Measurements from ENCODE around the gene RUNX2.
A peak's percentile ranks its signal among the peaks of the same experiment; 100 is the strongest.

Gene RUNX2

DNA sequence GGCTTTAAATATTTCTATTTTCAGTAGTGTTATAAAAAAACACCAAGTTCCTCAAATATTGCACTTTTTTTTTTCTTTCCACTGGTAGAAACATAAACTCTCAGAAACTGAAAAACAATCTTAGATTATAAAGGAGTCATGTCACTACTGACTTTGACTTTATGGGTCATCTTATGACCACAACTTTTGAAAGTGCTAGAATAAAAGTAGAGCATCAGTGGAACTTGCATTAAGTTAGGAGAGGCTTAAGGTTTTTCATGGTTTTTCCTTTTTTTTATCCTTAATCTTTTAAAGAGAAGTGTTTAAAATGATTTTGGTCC is 106.2 kb downstream of the RUNX2 start:
- DNase-seq, result peak in 1 of 2 experiments; percentile 13

DNA sequence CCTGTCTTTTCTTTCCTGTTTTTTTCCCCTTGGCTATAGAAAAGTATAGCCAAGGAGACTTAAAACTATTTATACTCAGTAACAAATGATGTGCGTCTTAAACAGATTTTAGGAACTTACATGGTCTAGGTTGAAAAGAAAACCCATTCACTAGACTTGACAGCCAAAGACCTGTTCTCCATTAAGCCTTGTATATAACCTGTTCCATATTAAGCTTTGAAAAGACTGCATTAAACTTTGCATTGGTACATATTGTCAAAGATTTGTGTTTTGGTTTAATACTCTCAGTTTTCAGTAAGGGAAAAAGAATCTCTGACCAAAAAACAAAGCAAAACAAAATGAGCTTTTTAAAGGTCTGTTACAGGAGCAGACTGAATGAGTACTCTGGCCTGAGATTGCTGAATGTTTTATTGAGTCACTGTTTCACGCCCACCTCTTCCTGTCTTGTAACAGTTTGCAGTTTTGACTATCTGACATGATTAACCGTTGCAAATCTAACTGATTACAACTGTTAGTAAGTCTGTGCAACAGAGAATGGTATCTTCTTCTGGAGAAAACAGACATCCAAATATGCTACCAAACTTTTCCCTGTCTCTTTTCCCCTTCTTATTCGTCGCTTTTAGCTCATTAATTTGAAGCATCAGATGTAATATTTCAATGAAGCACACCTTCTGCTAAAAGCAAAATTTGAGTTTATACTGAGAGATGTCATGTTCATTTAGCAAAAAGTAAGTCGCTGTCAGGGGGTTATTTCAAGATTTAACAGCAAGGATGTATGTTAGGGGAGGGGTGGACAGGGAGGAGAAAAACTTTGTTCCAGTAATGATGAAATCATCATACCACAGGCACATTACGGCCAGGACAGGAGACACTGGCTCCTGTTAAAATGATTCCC is 108.7 kb downstream of the RUNX2 start:
- peak; percentile 87 to 90 for DNase-seq

DNA sequence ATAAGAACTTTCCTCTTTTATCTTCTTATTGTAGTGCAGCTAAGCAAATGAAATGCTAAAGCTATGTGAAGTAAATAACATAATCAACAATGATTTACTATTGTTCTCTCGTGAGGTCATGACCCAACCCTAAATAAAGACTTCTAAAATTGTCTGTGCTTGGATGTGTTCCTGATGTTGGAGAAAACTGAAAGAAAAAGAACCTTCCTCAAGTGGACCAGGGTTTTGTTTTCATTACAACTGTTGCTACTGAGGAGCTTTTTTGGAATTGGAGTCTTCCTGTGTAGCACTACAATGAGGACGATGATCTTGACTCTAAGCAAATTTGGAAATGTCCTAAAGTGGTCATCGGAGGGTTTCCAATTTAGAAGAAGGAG is 109.3 kb downstream of the RUNX2 start:
- DNase-seq, result no peak

DNA sequence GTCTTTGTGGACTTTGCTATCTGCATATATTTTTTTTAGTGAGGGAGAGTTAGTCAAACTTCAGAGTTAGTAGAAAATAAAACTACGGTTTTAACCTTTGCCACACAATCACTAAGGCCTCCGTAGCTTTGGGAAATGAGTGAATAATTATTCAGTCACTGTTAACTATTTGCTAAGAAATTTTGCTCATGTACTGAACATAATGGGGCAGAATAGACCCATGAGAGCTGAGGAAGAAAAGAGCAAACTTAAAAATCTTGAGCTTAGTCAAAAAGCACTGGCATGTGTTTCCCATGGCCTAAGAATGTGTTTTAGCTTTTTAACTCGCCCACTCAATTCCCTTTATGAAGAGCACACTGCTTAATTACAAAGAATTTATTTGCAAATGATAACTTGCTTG is 110.0 kb downstream of the RUNX2 start:
- no peak for DNase-seq

DNA sequence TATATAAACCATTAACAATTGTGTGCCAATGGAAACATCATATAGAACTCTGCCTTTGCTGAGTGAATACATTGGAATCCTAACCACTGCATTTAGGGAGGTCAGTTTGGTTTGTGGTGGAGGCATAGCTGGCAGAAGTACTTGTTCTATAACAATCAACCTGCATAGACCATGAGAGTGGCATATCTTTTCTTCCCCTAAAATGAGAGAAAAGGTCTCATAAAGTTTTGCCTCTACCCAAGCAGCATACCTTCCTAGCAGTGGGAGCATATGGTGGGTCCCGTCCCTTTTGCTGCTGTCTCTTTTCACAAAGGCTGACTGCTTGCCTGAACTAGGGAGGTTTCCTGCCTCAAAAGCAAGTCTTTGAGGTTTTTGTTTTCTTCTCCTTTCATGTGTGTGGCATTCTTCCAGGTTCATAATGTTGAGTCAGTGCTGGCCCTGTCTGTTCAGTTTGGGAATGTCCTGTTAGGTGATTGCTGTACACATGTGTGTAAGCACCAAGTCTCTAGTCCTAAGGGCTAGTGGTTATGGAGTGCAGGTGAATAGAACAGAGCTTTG is 110.8 kb downstream of the RUNX2 start:
- DNase-seq, result peak; percentile 34 to 49

DNA sequence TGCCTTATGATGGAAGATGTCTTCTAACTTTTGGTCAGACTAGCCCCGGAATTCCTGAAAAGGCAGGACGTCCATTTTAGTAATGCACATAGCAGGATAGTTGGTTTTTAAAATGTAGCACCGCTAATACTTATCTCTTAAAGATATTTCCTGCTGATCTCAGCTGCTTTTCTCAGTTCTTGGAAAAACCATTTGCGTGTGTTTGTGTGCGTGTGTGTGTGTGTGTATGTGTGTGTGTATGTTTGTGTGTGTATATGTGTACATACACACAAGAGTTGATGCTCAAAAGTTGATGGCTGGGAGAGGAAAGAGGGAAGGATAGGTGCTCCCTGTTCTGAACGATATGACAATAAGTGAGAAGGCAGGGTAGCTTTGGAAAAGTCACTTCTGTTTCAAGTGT is 111.3 kb downstream of the RUNX2 start:
- no peak for DNase-seq

DNA sequence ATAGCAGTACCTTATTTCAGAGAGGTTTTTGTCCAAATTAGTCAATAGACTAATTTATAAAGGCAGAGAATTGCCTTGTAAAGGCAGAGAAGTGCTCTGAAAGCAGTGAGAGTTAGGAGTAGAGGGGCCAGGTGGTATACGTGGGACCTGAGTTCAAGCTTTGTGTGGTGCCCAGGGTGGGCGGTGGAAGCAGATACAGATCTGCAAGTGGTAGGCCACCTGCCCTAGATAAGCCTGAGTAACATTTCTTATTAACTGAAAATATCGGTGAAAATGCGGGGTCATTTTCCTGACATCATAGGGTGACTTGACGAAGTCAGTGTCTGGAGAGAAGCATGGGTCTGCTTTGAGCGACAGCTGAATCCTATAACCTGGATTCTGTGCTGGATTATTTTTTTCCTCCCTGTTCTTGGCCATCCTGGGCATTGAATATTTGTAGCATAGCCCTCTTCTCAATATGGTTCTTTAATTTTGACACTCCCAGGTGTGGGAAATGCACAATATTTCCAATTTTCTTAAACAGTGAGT is 111.8 kb downstream of the RUNX2 start:
- no peak for DNase-seq

DNA sequence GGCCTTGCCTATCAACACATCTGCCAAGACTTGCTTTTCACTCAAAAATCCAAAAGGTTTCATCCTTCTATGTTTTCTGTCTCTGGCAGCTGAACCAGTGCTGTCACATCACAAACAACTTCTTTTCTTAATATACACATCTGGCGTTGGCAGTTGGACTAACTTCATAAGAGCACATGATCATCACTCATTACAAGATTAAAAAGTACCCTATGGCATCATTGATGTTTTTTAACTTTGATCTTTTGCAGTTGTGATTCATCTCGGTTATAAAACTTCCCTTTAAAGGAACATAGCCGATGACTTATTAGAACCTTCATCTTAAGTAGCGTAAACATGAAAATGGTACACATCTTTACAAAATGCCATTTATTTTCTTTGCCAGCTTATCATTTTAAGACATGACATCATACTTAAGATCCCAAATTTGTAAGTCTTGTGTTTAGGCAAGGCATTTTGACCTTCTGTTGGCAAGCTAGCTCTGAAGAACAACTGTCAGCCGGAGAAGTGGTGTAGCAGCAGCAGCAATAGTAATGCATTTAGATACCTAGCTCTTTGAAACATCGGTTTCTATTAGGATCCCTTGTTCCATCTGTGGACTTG is 113.8 kb downstream of the RUNX2 start:
- no peak for DNase-seq

DNA sequence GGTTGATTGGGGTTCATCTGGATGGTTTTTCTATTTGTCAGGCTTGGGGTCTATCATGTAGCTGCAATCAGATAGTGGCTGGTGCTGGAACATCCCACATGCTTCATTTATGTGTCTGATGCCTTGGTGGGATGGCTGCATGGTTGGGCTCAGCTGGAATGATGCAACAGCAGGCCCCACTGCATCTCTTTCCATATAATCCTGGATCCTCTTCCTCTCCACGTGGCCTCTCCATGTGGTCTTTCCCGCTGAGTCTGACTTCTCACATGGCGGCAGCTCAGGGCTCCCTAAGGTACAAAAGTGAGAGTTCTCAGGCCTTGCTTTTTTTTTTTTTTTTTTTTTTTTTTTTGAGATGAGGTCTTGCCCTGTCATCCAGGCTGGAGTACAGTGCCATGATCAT is 114.6 kb downstream of the RUNX2 start:
- DNase-seq, result no peak

DNA sequence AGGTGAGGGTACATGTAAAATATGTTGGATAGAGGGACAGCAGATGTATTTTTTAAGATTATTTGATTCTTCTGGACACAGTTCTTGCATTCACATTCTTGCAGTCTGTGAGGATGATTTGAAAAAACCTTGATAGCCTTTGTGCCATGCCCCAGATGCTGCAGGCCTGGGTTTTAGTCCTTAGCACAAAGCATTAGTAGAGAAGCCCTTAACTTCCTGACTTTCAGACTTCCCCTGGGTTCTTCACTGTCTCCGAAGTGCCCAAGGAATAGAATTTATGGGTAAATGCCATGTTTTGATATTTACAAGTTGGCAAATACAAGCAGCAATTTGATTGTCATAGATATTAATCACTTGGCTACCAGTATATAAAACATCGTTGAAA is 117.2 kb downstream of the RUNX2 start:
- DNase-seq, result peak; percentile 74 to 84

DNA sequence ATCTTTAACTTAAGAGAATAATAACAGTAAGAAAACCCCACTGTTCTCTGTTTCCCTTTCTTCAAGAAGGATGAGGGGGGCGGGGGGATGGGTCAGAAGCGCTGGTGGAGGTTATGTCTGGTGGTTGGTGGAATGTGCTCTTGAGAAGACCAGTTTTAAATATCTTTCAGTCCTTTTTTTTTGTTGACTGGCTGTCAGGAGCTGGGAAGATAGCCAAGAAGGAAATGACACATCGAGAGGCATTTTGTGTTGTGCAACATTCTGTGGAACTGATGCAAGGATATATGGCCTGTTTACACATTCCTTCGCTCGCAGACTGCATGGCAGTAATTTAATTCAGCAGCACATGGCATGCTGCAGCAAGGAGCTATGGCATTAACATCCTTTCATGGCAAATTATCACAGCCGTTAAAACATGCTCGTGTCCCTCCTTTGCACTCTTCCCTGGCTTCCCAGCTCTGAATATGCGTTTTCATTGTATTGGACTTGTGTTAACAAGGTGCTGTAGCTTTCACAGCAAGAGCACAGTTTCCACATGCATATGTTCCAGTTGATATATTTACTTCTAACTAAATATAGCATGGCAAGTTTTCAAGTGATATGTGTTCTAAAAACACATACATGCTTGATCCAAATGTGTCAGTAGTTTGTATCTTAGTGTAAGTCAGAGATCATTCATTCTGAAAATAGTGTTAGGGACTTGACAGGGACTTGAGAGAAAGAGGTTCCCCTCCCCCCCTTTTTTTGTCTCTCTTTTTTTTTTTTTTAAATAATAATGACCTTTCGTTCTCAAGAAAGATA is 117.8 kb downstream of the RUNX2 start:
- DNase-seq, result peak; percentile 97 to 99

DNA sequence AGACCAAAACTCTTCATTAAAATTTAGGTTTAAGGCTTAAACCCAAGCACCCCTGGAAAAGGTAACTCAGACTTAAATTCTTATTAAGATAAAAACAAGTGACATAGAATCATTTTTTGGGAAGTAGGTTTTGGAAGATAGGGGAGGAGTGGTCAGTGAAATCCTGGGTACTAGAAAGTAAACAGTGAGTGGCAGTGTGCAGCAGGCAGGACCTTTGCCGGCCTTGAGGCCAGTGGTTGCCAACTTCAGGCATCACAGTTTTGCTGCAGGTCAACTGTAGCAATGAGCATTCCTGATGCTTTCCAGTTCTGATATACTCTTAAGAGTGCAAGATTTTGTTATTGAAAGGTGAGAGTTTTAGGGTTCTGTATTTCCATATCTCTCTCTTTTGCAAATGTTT is 118.9 kb downstream of the RUNX2 start:
- DNase-seq, result no peak

DNA sequence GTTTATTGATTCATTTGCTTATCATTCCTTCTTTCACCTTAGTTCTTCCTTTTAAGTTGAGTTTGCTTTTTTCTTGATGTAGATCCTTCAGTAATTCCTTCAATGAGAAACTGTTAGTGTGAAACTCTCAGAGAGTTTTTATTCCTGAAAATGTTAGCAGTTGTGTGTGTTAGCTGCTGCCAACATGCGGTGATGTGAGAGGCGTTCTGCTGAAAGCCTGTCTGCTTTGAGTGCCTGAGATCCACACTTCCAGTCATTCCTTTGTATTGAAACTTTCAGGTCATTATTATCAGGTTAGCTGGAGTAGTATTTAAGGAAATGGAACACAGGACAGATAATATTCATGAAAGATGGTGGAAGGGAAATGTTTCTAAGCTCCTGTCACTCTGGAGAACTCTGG is 119.6 kb downstream of the RUNX2 start:
- no peak for DNase-seq

DNA sequence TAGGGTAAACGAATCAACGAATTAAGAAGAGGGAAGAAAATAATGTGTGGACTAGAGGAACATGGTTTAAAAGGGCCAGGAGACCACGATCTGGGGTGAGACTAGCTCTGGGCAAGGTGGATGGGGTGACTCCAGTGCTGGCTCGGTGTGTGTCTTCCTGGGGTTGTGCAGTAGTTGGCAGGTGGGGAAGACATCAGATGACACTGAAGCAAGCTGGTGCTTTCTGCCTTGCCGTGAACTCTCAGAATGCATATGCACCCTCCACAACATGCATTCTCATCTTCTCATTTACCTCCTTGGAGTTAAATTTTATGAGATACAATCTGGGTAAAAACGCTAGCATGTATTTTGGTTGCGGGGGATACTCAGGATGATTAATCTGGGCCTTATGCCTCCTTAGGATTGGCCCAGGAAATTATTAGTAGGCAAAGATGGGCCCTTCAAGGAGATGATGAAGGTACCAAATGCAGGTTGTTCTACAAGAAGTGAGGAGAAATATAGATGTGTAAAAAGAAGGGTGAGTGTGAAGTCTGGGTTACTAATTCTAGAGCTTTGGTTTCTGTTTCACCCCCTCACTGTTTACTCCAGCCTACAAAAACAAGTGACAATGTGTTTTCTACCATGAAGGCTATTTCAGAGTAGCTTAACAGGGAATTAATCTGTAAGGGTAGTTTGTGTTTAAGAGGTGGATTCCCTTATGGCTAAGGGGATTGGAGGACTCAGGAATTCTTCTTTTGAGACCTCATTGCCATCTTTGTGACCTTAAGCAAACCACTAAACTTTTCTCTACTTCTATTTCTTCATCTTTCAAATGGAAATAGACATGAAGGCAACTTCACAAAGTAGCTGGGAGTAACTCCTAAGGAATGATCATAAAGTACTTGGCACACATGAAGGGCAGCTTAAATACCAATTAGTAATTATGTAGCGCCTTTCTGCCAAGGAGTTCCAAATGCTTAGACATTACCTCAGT is 120.6 kb downstream of the RUNX2 start:
- DNase-seq, result no peak

DNA sequence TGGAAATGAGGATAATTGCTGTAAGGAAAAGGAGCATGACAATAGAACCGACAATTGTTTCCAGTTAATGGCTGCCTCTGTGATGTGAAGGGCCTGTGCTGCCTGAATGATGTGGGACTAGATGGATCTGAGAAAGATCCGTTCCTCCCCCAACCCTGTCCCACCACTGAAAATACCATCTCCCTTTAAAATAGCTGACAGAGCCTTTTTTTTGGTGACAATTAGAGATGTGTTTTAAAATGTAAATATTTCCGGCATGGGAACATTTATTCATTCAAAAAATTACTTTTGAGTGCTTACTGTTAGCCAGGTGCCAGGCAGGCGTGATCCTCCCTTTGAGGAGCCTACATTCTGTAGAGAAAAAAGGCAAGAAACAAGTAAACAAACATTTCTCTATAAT is 122.0 kb downstream of the RUNX2 start:
- DNase-seq, result no peak

DNA sequence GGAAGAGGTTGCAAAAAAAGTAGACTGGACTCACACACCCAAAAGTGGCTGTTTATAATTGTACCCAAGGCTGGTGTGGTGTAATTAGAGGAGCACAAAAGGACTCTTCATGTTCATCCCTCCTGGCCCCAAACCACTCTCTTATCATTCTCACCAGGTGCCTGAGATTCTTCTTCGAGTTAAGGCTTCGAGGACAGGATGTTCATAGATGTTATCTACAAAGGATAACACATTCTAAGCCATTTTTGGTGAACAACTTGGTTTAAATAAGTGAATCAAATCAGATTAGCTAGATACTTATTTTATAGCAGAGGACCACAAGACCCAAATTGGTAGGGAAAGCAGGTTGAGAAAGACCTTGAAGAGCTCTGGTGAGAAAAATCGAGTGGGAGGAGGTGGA is 122.7 kb downstream of the RUNX2 start:
- DNase-seq, result no peak

DNA sequence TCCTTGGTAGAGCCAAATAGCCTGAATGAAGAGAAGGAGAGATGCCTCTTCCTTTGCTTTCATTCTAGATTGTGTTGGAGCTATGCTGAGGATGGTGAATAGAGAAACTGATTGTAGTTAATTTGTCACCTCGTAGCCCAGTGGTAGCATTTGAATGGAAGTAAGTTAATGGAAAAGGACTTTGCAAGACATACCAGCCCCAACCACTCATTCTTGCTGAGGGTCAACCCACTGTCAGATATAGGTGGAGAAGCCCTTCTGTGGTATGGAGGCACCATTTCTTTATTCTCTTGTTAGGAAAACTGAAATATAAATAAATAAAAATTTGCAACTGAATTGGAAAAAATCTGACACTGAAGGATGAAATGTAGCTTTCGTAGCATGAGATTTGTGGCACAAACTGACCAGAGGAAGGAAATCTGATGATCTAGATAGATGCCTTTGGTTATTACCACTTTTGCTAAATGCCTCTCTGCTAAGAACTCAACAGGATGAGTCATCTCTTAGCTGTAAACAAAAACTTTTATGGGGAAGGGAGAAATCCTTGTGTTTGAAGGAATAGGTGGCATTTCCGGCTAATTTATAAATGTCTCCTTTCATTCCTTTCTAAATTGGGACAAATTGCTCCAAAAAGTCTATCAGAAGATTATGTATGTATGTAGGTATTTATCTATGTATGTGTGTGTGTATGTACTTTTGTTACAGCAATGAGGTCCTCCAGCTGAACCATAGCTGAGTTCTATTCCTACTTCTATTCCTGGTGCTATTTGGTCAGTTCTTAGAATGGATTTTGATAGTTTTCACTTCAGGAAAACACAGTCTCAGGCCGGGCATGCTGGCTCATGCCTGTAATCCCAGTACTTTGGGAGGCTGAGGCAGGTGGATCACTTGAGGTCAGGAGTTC is 126.1 kb downstream of the RUNX2 start:
- no peak for DNase-seq

DNA sequence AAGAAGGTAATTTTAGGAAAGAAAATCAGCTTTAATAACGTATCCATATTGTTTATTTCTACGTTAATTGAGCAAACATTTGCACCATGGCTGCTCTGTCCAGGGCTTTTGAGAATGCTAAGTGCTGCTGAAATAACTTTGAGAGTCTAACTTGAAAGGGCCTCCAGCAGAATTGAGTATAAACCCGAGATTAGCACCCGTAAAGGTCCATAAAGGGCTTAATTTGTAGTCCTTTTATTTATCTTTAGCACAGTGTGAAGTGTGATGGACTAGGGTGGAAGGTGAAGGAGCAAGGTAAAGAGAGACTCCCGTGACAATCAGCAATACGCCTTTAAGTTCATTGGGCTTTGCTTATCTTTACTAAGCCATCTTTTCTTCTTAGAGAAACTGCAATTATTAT is 127.3 kb downstream of the RUNX2 start:
- no peak for DNase-seq

DNA sequence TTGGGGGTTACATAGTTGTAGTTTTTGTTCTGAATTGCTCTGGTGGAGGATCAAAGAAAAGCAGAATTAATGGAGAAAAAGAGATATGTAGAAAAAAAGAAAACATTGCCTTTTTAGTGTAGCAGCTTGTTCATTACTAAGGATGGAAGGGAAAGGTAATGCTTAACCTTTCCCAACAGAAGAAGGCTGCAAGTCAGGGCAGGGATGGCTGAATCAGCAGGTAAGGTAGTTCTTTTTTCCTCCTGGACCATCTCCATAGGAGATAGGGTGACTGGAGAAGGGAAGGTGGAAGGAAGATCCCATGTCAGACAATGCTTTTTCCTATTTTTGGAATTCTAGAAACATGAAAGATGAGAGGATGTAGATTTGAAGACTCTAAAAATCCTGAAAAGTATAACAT is 129.0 kb downstream of the RUNX2 start:
- DNase-seq, result no peak

DNA sequence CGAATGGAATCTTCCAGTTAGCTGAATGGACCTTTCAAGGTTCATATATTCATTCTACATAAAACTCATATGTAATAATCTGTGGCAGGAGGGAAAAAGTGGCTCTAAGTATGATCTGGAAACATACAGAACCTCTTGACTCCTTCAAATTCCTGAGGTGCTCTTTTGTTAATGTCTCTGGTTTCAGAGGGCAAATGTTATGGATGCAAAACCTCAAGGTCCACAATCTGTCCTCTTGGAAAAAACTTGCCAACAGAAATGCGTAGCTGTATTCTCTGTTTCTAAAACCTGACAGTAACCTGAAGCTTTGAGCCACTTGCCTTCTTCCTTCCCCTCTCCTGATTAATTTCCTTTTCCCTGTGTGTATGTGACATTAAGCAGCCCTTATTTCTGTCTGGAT is 130.5 kb downstream of the RUNX2 start:
- no peak for DNase-seq

DNA sequence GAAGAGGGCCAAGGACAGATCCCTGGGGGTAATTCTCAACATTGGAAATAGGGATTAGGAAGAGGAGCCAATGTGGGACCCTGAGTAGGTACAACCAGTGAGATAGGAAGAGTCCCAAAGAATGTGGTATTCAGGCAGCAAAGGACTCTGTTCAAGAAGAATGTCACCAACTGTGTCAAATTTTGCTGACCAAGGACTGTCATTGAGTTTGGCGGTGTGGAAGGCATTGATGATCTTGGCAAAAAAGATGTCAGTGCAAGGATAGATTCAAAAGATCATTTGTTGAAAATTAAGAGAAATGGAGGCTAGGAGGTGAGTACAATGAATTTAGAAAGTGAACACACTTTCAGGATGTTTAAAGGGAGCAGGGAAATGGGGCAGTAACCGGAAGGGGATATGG is 132.0 kb downstream of the RUNX2 start:
- DNase-seq, result no peak

All from Kasumi-1 (cell line).